T-helper 17 cell (primary cell): Measurements from ENCODE around the gene TBCK. TPM values are rescaled to one million over a fixed set of nuclear protein-coding genes. Genes with fewer than 3 reads are reported as not detected.

Experiments
- ATAC-seq: fragments of 150-1000 bp; cut with Tn5 transposase; 2 replicates; pipeline ENCODE4 v1.10.0; 2021; ENCODE audit warnings: mild to moderate bottlenecking, moderate library complexity
- DNase-seq, 3 donors: peaks; one replicate each; pipeline versions ENCODE4 v3.0.0 to v3.0.0-alpha.2; 2020 to 2021
- H3K9me3 ChIP-seq: one replicate; pipeline ENCODE4 v1.7.0; 2013; ENCODE audit warnings: low read length, mild to moderate bottlenecking; ENCODE audit not compliant: control insufficient read depth, poor library complexity, severe bottlenecking
- H3K27ac Mint-ChIP-seq: one replicate; pipeline ENCODE4 v1.8.0; 2022; ENCODE audit warnings: mild to moderate bottlenecking, moderate library complexity, mixed read lengths
- H3K27me3 Mint-ChIP-seq: one replicate; pipeline ENCODE4 v1.8.0; 2022; ENCODE audit warnings: mixed read lengths
- H3K36me3 Mint-ChIP-seq: one replicate; pipeline ENCODE4 v1.8.0; 2022; ENCODE audit warnings: low read depth, mixed read lengths
- H3K4me1 Mint-ChIP-seq: one replicate; pipeline ENCODE4 v1.8.0; 2022; ENCODE audit warnings: mild to moderate bottlenecking, mixed read lengths
- H3K4me3 Mint-ChIP-seq: one replicate; pipeline ENCODE4 v1.8.0; 2022; ENCODE audit warnings: mild to moderate bottlenecking, moderate library complexity, mixed read lengths
- total RNA-seq, 4 donors: library from RNA in 2 of 4; stranded (reverse) in 2 of 4; gene quantifications; one replicate each; pipeline ENCODE4 v1.2.3 and lab custom pipeline; 2022 to 2026

Gene TBCK
- total RNA-seq, 2 donors from 2014 or later, result 41.6 to 43.2 TPM

GRCh38 chr4:106048250-106048971 lies 267.6 kb downstream of the TBCK start:
- no peak for DNase-seq
- no peak overlapping the region for H3K27ac Mint-ChIP-seq
- H3K27me3 Mint-ChIP-seq, result no peaks in the 10 kb centered on the region
- no peak overlapping the region for H3K4me3 Mint-ChIP-seq
- H3K36me3 Mint-ChIP-seq, result peaks cover 12% of the 10 kb centered on the region
- no peaks in the 10 kb centered on the region for H3K9me3 ChIP-seq
- H3K4me1 Mint-ChIP-seq, result no peaks in the 10 kb centered on the region
- no peak for ATAC-seq

GRCh38 chr4:106046083-106046482 lies 269.9 kb downstream of the TBCK start:
- H3K27me3 Mint-ChIP-seq, result no peaks in the 10 kb centered on the region
- no peaks in the 10 kb centered on the region for H3K4me1 Mint-ChIP-seq
- H3K4me3 Mint-ChIP-seq, result no peak overlapping the region
- H3K36me3 Mint-ChIP-seq, result peaks cover 12% of the 10 kb centered on the region
- H3K27ac Mint-ChIP-seq, result no peak overlapping the region
- ATAC-seq (no peak), DNase-seq (no peak)
- H3K9me3 ChIP-seq, result no peaks in the 10 kb centered on the region

GRCh38 chr4:106041294-106042002 lies 274.6 kb downstream of the TBCK start:
- peaks cover 6% of the 10 kb centered on the region for H3K36me3 Mint-ChIP-seq
- DNase-seq, result no peak
- no peaks in the 10 kb centered on the region for H3K4me1 Mint-ChIP-seq
- no peaks in the 10 kb centered on the region for H3K9me3 ChIP-seq
- H3K27ac Mint-ChIP-seq, result no peak overlapping the region
- ATAC-seq, result no peak
- H3K4me3 Mint-ChIP-seq, result no peak overlapping the region
- no peaks in the 10 kb centered on the region for H3K27me3 Mint-ChIP-seq

GRCh38 chr4:106039796-106040195 lies 276.2 kb downstream of the TBCK start:
- Mint-ChIP-seq H3K4me3 (no peak overlapping the region), H3K4me1 (no peaks in the 10 kb centered on the region), H3K27me3 (no peaks in the 10 kb centered on the region), H3K27ac (no peak overlapping the region), H3K36me3 (no peaks in the 10 kb centered on the region)
- no peak for DNase-seq
- ATAC-seq, result no peak
- H3K9me3 ChIP-seq, result no peaks in the 10 kb centered on the region

- Mint-ChIP-seq H3K27ac (no peak overlapping the region), H3K4me1 (no peaks in the 10 kb centered on the region), H3K36me3 (no peaks in the 10 kb centered on the region), H3K27me3 (no peaks in the 10 kb centered on the region), H3K4me3 (no peak overlapping the region)
- no peak for ATAC-seq
- H3K9me3 ChIP-seq, result no peaks in the 10 kb centered on the region
- DNase-seq, result no peak
Observed at GRCh38 chr4:106038908-106039307, 277.1 kb downstream of the TBCK start.

- H3K4me1 Mint-ChIP-seq, result no peaks in the 10 kb centered on the region
- H3K27ac Mint-ChIP-seq, result no peak overlapping the region
- DNase-seq (no peak), ATAC-seq (no peak)
- H3K27me3 Mint-ChIP-seq, result no peaks in the 10 kb centered on the region
- no peak overlapping the region for H3K4me3 Mint-ChIP-seq
- H3K36me3 Mint-ChIP-seq, result no peaks in the 10 kb centered on the region
- H3K9me3 ChIP-seq, result no peaks in the 10 kb centered on the region
Observed at GRCh38 chr4:106038012-106038411, 278.0 kb downstream of the TBCK start.

- H3K36me3 Mint-ChIP-seq, result no peaks in the 10 kb centered on the region
- no peak overlapping the region for H3K27ac Mint-ChIP-seq
- no peaks in the 10 kb centered on the region for H3K4me1 Mint-ChIP-seq
- no peak for ATAC-seq
- H3K9me3 ChIP-seq, result no peaks in the 10 kb centered on the region
- H3K4me3 Mint-ChIP-seq, result no peak overlapping the region
- no peak for DNase-seq
- no peaks in the 10 kb centered on the region for H3K27me3 Mint-ChIP-seq
Observed at GRCh38 chr4:106036848-106037247, 279.2 kb downstream of the TBCK start.

GRCh38 chr4:106036334-106036733 lies 279.7 kb downstream of the TBCK start:
- no peaks in the 10 kb centered on the region for H3K27me3 Mint-ChIP-seq
- H3K36me3 Mint-ChIP-seq, result no peaks in the 10 kb centered on the region
- ATAC-seq (no peak), DNase-seq (no peak)
- no peak overlapping the region for H3K4me3 Mint-ChIP-seq
- no peaks in the 10 kb centered on the region for H3K9me3 ChIP-seq
- no peaks in the 10 kb centered on the region for H3K4me1 Mint-ChIP-seq
- no peak overlapping the region for H3K27ac Mint-ChIP-seq

- Mint-ChIP-seq H3K4me3 (no peak overlapping the region), H3K27me3 (no peaks in the 10 kb centered on the region), H3K27ac (no peak overlapping the region), H3K4me1 (no peaks in the 10 kb centered on the region), H3K36me3 (no peaks in the 10 kb centered on the region)
- H3K9me3 ChIP-seq, result no peaks in the 10 kb centered on the region
- no peak for ATAC-seq
- DNase-seq, result no peak
Observed at GRCh38 chr4:106035204-106035603, 280.8 kb downstream of the TBCK start.

GRCh38 chr4:106034751-106035150 lies 281.3 kb downstream of the TBCK start:
- no peak for ATAC-seq
- DNase-seq, result no peak
- H3K27me3 Mint-ChIP-seq, result no peaks in the 10 kb centered on the region
- no peak overlapping the region for H3K27ac Mint-ChIP-seq
- no peak overlapping the region for H3K4me3 Mint-ChIP-seq
- H3K36me3 Mint-ChIP-seq, result no peaks in the 10 kb centered on the region
- H3K9me3 ChIP-seq, result no peaks in the 10 kb centered on the region
- H3K4me1 Mint-ChIP-seq, result no peaks in the 10 kb centered on the region

GRCh38 chr4:106034220-106034619 lies 281.8 kb downstream of the TBCK start:
- H3K9me3 ChIP-seq, result no peaks in the 10 kb centered on the region
- DNase-seq (no peak), ATAC-seq (no peak)
- Mint-ChIP-seq H3K27ac (no peak overlapping the region), H3K4me1 (no peaks in the 10 kb centered on the region), H3K27me3 (no peaks in the 10 kb centered on the region), H3K4me3 (no peak overlapping the region), H3K36me3 (no peaks in the 10 kb centered on the region)

- H3K36me3 Mint-ChIP-seq, result no peaks in the 10 kb centered on the region
- no peak for DNase-seq
- H3K4me1 Mint-ChIP-seq, result no peaks in the 10 kb centered on the region
- ATAC-seq, result no peak
- H3K27me3 Mint-ChIP-seq, result no peaks in the 10 kb centered on the region
- H3K4me3 Mint-ChIP-seq, result no peak overlapping the region
- H3K9me3 ChIP-seq, result no peaks in the 10 kb centered on the region
- H3K27ac Mint-ChIP-seq, result no peak overlapping the region
Observed at GRCh38 chr4:106033469-106033868, 282.5 kb downstream of the TBCK start.

- H3K4me3 Mint-ChIP-seq, result no peak overlapping the region
- no peaks in the 10 kb centered on the region for H3K4me1 Mint-ChIP-seq
- no peak for DNase-seq
- H3K27me3 Mint-ChIP-seq, result no peaks in the 10 kb centered on the region
- no peak for ATAC-seq
- H3K36me3 Mint-ChIP-seq, result no peaks in the 10 kb centered on the region
- H3K27ac Mint-ChIP-seq, result no peak overlapping the region
- H3K9me3 ChIP-seq, result no peaks in the 10 kb centered on the region
Observed at GRCh38 chr4:106032851-106033286, 283.1 kb downstream of the TBCK start.

- Mint-ChIP-seq H3K36me3 (no peaks in the 10 kb centered on the region), H3K4me3 (no peak overlapping the region), H3K4me1 (no peaks in the 10 kb centered on the region), H3K27ac (no peak overlapping the region), H3K27me3 (no peaks in the 10 kb centered on the region)
- ATAC-seq, result no peak
- H3K9me3 ChIP-seq, result no peaks in the 10 kb centered on the region
- DNase-seq, result no peak
Observed at GRCh38 chr4:106022454-106022853, 293.6 kb downstream of the TBCK start.
